ENCODE data around the gene CDC45.

DNA sequence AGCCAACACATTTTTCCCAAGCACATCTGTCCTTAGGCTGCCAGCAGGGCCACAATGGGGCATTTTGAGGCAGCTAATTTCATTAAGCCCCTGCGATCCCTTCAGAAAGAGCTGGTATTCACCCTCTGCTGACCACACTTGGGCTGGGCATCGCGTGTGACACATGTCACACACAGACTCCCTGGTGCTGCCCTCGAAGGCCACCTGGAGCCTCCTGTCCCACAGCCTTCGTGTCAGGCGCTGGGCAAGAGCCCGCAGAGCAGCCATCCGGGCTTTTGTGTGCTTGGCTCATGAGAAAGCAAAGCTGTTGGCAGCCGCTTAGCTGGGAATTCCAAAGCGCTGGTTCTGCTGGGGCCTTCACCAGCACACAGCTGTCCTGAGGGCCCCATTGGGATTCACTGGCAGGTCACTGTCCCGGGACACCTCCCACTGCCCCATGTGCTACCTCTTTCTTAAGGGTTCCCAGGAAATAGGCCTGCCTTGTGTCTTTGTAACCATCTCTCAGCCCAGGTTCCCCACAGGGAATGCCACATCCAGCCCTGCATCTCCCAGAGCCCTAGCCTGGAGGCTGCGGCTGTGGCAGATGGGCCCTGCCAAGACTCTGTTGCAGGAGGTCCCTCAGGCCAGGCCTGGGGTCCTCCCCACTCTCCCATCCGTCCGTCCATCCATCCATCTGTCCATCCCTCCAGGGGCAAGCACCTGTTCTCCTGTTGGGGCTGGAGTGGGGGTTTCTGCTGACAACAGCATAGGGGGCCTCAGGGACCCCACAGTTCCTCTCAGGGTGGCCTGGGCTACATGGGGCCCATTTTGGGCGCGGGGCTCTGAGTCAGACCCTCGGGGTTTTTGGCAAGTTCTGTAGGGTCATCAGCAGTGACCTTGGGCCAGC, 39.6 kb downstream of the CDC45 start:
- TF ChIP-seq, protein P1, sequence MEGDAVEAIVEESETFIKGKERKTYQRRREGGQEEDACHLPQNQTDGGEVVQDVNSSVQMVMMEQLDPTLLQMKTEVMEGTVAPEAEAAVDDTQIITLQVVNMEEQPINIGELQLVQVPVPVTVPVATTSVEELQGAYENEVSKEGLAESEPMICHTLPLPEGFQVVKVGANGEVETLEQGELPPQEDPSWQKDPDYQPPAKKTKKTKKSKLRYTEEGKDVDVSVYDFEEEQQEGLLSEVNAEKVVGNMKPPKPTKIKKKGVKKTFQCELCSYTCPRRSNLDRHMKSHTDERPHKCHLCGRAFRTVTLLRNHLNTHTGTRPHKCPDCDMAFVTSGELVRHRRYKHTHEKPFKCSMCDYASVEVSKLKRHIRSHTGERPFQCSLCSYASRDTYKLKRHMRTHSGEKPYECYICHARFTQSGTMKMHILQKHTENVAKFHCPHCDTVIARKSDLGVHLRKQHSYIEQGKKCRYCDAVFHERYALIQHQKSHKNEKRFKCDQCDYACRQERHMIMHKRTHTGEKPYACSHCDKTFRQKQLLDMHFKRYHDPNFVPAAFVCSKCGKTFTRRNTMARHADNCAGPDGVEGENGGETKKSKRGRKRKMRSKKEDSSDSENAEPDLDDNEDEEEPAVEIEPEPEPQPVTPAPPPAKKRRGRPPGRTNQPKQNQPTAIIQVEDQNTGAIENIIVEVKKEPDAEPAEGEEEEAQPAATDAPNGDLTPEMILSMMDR (IDR thresholded peaks at IDR 0.05), result no peak
- TF ChIP-seq POLR2A (IDR thresholded peaks at IDR 0.05), result no peak
